GM11168 (cell line): ENCODE results near the gene CPNE2.

Experiments used
- in situ Hi-C: fragments of 300-500 bp; cut with MboI; formaldehyde crosslinking; loops from one replicate; pipeline ENCODE4 v1.12.0; 2022; ENCODE audit warnings: low sequenced_read_pairs; ENCODE audit not compliant: unreplicated experiment

CPNE2 gene

GRCh38 chr16:57157533-57157932 lies 65.2 kb downstream of the CPNE2 start:
- in situ Hi-C loops: loop anchor here (5.0 kb wide), 1 partner anchor 65 kb away; the partner anchor contains the start of gene CPNE2

- in situ Hi-C loops: loop anchor here (5.0 kb wide), 1 partner anchor 67 kb away; the partner anchor contains the start of gene CPNE2
Observed at GRCh38 chr16:57159447-57159846, 67.1 kb downstream of the CPNE2 start.

- in situ Hi-C loops: no loop called here
Observed at GRCh38 chr16:57163842-57164241, 71.5 kb downstream of the CPNE2 start.

GRCh38 chr16:57165483-57165882 lies 73.1 kb downstream of the CPNE2 start:
- in situ Hi-C loops: no loop called here

GRCh38 chr16:57165938-57166337 lies 73.6 kb downstream of the CPNE2 start:
- in situ Hi-C loops: no loop called here

- in situ Hi-C loops: no loop called here
Observed at GRCh38 chr16:57166451-57166850, 74.1 kb downstream of the CPNE2 start.

- in situ Hi-C loops: no loop called here
Observed at GRCh38 chr16:57166951-57167350, 74.6 kb downstream of the CPNE2 start.

- in situ Hi-C loops: no loop called here
Observed at GRCh38 chr16:57167538-57167937, 75.2 kb downstream of the CPNE2 start.

- in situ Hi-C loops: no loop called here
Observed at GRCh38 chr16:57167953-57168352, 75.6 kb downstream of the CPNE2 start.

- in situ Hi-C loops: no loop called here
Observed at GRCh38 chr16:57169327-57169726, 76.9 kb downstream of the CPNE2 start.

GRCh38 chr16:57172721-57173290 lies 80.4 kb downstream of the CPNE2 start:
- in situ Hi-C loops: no loop called here

GRCh38 chr16:57175896-57176295 lies 83.5 kb downstream of the CPNE2 start:
- in situ Hi-C loops: no loop called here

GRCh38 chr16:57178196-57178595 lies 85.8 kb downstream of the CPNE2 start:
- in situ Hi-C loops: no loop called here

GRCh38 chr16:57178793-57179212 lies 86.4 kb downstream of the CPNE2 start:
- in situ Hi-C loops: no loop called here

GRCh38 chr16:57179215-57179828 lies 86.9 kb downstream of the CPNE2 start:
- in situ Hi-C loops: no loop called here

GRCh38 chr16:57184113-57184512 lies 91.7 kb downstream of the CPNE2 start:
- in situ Hi-C loops: no loop called here

- in situ Hi-C loops: no loop called here
Observed at GRCh38 chr16:57184887-57185445, 92.6 kb downstream of the CPNE2 start.

GRCh38 chr16:57185446-57185944 lies 93.1 kb downstream of the CPNE2 start:
- in situ Hi-C loops: no loop called here

- in situ Hi-C loops: no loop called here
Observed at GRCh38 chr16:57185945-57186871, 93.8 kb downstream of the CPNE2 start, which contains the start of the genes PSME3IP1 and RSPRY1. Gene PSME3IP1 (minus strand): TSS chr16:57186039. CDS start chr16:57173854, 12,185 bp downstream. Gene RSPRY1 (plus strand): TSS chr16:57186329. CDS start chr16:57204659, 18,330 bp downstream.
